OCI-LY3 (cell line): Measurements from ENCODE around the gene ABCB8.

Source experiments
- CTCF ChIP-seq: fragments of 200-600, 300-600 bp; sonication (generic); IDR thresholded peaks from 2 replicates; pipeline ENCODE4 v1.5.1; 2014; ENCODE audit warnings: antibody characterized with exemption, low read length, low read depth
- EZH2phosphoT487 ChIP-seq: fragments of 200-600 bp; shearing (Covaris generic); IDR thresholded peaks from 2 replicates; pipeline ENCODE4 v1.6.1; 2018; ENCODE audit warnings: antibody characterized with exemption, mixed run types, low read depth

GRCh38 chr7:151088019-151088855 is 60.0 kb downstream of the ABCB8 start:
- TF ChIP-seq CTCF (no peak), EZH2phosphoT487 (no peak)
